ENCODE data around the gene WDR44.

The WDR44 gene

DNA sequence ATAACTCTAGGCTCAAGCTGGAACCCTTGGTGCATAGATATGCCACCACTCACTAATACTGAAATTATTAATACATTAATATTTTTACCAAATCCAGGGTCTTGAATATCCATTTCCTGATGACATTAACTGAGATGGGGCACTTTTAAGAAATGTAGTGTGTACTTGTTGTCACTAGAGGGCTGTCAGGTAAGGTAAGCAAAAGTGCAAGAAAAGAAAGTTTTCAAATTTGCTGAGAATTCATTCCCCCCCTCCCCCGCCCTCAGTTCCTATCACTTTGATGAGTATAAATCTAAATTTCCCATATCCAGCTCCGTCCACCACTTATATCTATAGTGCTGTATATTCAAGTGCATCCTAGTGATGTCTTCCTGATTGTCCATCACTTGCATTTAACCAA, 20.5 kb upstream of the WDR44 start:
- H3K79me2 ChIP-seq (ENCODE audit: control insufficient read depth, low read length), result no peaks in the 10 kb centered on the region
- H3K9me3 ChIP-seq (ENCODE audit: control insufficient read depth, insufficient read depth, low read length), result no peaks in the 10 kb centered on the region
- no peaks in the 10 kb centered on the region for H3K36me3 ChIP-seq (ENCODE audit: control insufficient read depth, low read length)
- H3K9me2 ChIP-seq (replicated peaks; ENCODE audit: control insufficient read depth, low read length), result no peaks in the 10 kb centered on the region
- no peaks in the 10 kb centered on the region for H4K20me1 ChIP-seq (ENCODE audit: control insufficient read depth, insufficient read depth, low read depth, low read length)
- no peaks in the 10 kb centered on the region for H3K4me1 ChIP-seq (ENCODE audit: control insufficient read depth, low read length)
- no peak overlapping the region for H3K27ac ChIP-seq (ENCODE audit: low read depth, low read length)
- no peak for TF ChIP-seq EZH2phosphoT487 (IDR thresholded peaks at IDR 0.05; ENCODE audit: borderline replicate concordance, low read length)
- TF ChIP-seq, protein P1, sequence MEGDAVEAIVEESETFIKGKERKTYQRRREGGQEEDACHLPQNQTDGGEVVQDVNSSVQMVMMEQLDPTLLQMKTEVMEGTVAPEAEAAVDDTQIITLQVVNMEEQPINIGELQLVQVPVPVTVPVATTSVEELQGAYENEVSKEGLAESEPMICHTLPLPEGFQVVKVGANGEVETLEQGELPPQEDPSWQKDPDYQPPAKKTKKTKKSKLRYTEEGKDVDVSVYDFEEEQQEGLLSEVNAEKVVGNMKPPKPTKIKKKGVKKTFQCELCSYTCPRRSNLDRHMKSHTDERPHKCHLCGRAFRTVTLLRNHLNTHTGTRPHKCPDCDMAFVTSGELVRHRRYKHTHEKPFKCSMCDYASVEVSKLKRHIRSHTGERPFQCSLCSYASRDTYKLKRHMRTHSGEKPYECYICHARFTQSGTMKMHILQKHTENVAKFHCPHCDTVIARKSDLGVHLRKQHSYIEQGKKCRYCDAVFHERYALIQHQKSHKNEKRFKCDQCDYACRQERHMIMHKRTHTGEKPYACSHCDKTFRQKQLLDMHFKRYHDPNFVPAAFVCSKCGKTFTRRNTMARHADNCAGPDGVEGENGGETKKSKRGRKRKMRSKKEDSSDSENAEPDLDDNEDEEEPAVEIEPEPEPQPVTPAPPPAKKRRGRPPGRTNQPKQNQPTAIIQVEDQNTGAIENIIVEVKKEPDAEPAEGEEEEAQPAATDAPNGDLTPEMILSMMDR (IDR thresholded peaks at IDR 0.05; ENCODE audit: low read depth, low read length, poor library complexity, severe bottlenecking), result peak; percentile 27
- no peaks in the 10 kb centered on the region for H3F3A ChIP-seq (ENCODE audit: control insufficient read depth, insufficient read depth)
- H3K4me3 ChIP-seq (ENCODE audit: low read length), result no peak overlapping the region
- no peak overlapping the region for H3K4me2 ChIP-seq (ENCODE audit: low read length)
- no peaks in the 10 kb centered on the region for H3K27me3 ChIP-seq (ENCODE audit: control insufficient read depth, low read length)

DNA sequence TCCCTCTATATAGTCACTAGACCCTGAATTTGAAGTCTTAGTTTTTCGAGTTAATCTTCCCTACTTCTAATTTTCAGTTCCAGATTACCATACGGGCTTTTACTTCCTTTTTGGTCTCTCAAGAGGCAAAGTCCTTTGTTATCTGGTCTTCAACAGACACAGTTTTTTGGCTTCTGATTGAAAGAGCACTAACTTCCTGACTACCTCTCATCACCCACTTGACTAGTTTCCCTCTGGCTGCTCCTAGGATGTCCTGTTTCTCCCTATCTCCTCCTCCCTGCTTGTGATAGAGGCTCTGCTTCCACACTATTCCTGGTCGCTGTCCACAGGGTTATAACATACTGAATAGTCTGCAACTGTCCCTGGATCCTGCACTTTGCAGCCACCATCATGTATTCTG, 16.7 kb upstream of the WDR44 start:
- Histone ChIP-seq H3K9me2 (replicated peaks; ENCODE audit: control insufficient read depth, low read length) (no peaks in the 10 kb centered on the region), H3K9me3 (ENCODE audit: control insufficient read depth, insufficient read depth, low read length) (no peaks in the 10 kb centered on the region), H3K27me3 (ENCODE audit: control insufficient read depth, low read length) (no peaks in the 10 kb centered on the region), H3K27ac (ENCODE audit: low read depth, low read length) (no peak overlapping the region), H3F3A (ENCODE audit: control insufficient read depth, insufficient read depth) (no peaks in the 10 kb centered on the region), H3K36me3 (ENCODE audit: control insufficient read depth, low read length) (no peaks in the 10 kb centered on the region), H3K4me2 (ENCODE audit: low read length) (no peak overlapping the region), H3K79me2 (ENCODE audit: control insufficient read depth, low read length) (no peaks in the 10 kb centered on the region), H4K20me1 (ENCODE audit: control insufficient read depth, insufficient read depth, low read depth, low read length) (no peaks in the 10 kb centered on the region), H3K4me3 (ENCODE audit: low read length) (no peak overlapping the region), H3K4me1 (ENCODE audit: control insufficient read depth, low read length) (no peaks in the 10 kb centered on the region)
- no peak for TF ChIP-seq EZH2phosphoT487 (IDR thresholded peaks at IDR 0.05; ENCODE audit: borderline replicate concordance, low read length)
- TF ChIP-seq, protein P1 (IDR thresholded peaks at IDR 0.05; ENCODE audit: low read depth, low read length, poor library complexity, severe bottlenecking), result no peak

DNA sequence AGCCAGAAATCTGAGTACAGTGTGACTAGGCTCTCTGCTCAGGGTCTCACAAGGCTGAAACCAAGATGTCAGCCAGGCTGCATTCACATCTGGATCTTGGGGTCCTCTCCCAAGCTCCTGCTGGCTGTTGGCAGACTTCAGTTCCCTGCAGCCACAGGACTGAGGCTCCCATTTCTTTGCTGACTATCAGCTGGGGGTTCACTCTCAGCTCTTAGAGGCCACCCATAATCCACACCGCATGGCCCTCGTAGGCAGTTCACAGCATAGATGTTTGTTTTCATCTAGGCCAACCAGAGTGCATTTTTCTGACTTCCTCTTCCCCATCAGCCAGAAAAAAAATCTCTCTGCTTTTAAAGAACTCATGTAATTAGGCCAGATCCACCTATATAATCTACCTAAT, 8.2 kb upstream of the WDR44 start:
- Histone ChIP-seq H3K4me2 (ENCODE audit: low read length) (no peak overlapping the region), H3K9me3 (ENCODE audit: control insufficient read depth, insufficient read depth, low read length) (no peaks in the 10 kb centered on the region), H3F3A (ENCODE audit: control insufficient read depth, insufficient read depth) (no peaks in the 10 kb centered on the region), H3K79me2 (ENCODE audit: control insufficient read depth, low read length) (no peaks in the 10 kb centered on the region), H3K4me1 (ENCODE audit: control insufficient read depth, low read length) (no peaks in the 10 kb centered on the region), H4K20me1 (ENCODE audit: control insufficient read depth, insufficient read depth, low read depth, low read length) (no peaks in the 10 kb centered on the region), H3K9me2 (replicated peaks; ENCODE audit: control insufficient read depth, low read length) (no peaks in the 10 kb centered on the region), H3K4me3 (ENCODE audit: low read length) (no peak overlapping the region), H3K36me3 (ENCODE audit: control insufficient read depth, low read length) (no peaks in the 10 kb centered on the region), H3K27ac (ENCODE audit: low read depth, low read length) (no peak overlapping the region), H3K27me3 (ENCODE audit: control insufficient read depth, low read length) (no peaks in the 10 kb centered on the region)
- TF ChIP-seq, protein P1 (IDR thresholded peaks at IDR 0.05; ENCODE audit: low read depth, low read length, poor library complexity, severe bottlenecking), result no peak
- TF ChIP-seq EZH2phosphoT487 (IDR thresholded peaks at IDR 0.05; ENCODE audit: borderline replicate concordance, low read length), result no peak

DNA sequence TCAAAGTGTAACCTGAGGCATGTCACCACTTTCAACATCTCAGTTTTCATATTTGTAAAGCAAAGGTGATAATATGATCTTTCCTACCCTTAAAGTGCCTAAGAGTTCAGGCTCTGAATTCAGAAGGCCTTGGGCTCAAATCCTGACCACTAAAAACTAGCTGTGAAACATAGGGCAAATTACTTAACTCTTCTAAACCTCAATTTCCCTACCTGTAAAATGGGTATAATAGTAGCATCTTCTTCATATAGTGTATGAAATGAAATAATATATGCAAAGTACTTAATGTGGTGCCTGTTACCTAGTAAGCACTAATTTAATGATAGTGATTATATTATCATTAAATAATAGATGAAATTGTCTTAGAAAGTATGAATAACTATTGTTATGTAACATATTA, 7.0 kb upstream of the WDR44 start:
- no peaks in the 10 kb centered on the region for H3K27me3 ChIP-seq (ENCODE audit: control insufficient read depth, low read length)
- TF ChIP-seq, protein P1 (IDR thresholded peaks at IDR 0.05; ENCODE audit: low read depth, low read length, poor library complexity, severe bottlenecking), result no peak
- no peak for TF ChIP-seq EZH2phosphoT487 (IDR thresholded peaks at IDR 0.05; ENCODE audit: borderline replicate concordance, low read length)
- H3K4me1 ChIP-seq (ENCODE audit: control insufficient read depth, low read length), result no peaks in the 10 kb centered on the region
- H3K4me3 ChIP-seq (ENCODE audit: low read length), result no peak overlapping the region
- H3K79me2 ChIP-seq (ENCODE audit: control insufficient read depth, low read length), result no peaks in the 10 kb centered on the region
- H3K27ac ChIP-seq (ENCODE audit: low read depth, low read length), result no peak overlapping the region
- no peaks in the 10 kb centered on the region for H3F3A ChIP-seq (ENCODE audit: control insufficient read depth, insufficient read depth)
- H3K4me2 ChIP-seq (ENCODE audit: low read length), result no peak overlapping the region
- no peaks in the 10 kb centered on the region for H4K20me1 ChIP-seq (ENCODE audit: control insufficient read depth, insufficient read depth, low read depth, low read length)
- H3K36me3 ChIP-seq (ENCODE audit: control insufficient read depth, low read length), result no peaks in the 10 kb centered on the region
- H3K9me2 ChIP-seq (replicated peaks; ENCODE audit: control insufficient read depth, low read length), result no peaks in the 10 kb centered on the region
- H3K9me3 ChIP-seq (ENCODE audit: control insufficient read depth, insufficient read depth, low read length), result no peaks in the 10 kb centered on the region

Measured in DOHH2 (cell line).